ENCODE results near the gene AJM1.

GRCh38 chr9:136867917-136868316, 25.6 kb downstream of the AJM1 start:
- no peak for TF ChIP-seq EZH2phosphoT487 (IDR thresholded peaks at IDR 0.05; ENCODE audit: low read depth, severe bottlenecking, unreplicated experiment)
- TF ChIP-seq EZH2 (IDR thresholded peaks at IDR 0.05; ENCODE audit: borderline replicate concordance), result no peak

Data from hepatocyte (in vitro differentiated cells).